Measurements from ENCODE around the gene ATP10B.

ATP10B gene

DNA sequence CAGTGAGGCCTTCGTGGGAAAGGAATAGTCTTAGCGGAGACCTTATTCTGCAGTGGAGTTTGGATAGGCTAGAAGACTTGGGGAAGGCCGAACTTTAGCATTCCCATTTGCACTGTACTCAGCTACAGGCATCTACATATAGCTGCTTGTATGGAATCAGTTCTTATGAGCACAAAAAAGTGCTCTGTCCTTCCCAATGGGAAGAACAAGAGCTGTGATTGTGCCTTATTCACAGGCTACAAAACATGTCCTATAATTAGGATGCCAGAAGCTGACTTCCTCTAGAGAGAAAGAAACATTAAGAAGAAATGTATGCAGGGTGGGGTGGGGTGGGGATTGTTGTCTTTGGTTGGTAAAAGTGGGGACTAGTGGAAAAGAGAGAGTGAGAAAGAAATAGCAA, 154.7 kb downstream of the ATP10B start:
- H3K4me3 ChIP-seq (ENCODE audit: low read depth in 1 of 2, low read length in 1 of 2): no peak overlapping the region
- TF ChIP-seq, protein P1, sequence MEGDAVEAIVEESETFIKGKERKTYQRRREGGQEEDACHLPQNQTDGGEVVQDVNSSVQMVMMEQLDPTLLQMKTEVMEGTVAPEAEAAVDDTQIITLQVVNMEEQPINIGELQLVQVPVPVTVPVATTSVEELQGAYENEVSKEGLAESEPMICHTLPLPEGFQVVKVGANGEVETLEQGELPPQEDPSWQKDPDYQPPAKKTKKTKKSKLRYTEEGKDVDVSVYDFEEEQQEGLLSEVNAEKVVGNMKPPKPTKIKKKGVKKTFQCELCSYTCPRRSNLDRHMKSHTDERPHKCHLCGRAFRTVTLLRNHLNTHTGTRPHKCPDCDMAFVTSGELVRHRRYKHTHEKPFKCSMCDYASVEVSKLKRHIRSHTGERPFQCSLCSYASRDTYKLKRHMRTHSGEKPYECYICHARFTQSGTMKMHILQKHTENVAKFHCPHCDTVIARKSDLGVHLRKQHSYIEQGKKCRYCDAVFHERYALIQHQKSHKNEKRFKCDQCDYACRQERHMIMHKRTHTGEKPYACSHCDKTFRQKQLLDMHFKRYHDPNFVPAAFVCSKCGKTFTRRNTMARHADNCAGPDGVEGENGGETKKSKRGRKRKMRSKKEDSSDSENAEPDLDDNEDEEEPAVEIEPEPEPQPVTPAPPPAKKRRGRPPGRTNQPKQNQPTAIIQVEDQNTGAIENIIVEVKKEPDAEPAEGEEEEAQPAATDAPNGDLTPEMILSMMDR (IDR thresholded peaks at IDR 0.05): no peak
- H3K4me1 ChIP-seq (ENCODE audit: control insufficient read depth in 1 of 2, insufficient read depth in 1 of 2, low read depth in 1 of 2, low read length in 1 of 2): no peaks in the 10 kb centered on the region
- H3K9me3 ChIP-seq: no peaks in the 10 kb centered on the region
- no peak overlapping the region for H3K27ac ChIP-seq
- H3K36me3 ChIP-seq: no peaks in the 10 kb centered on the region
- no peaks in the 10 kb centered on the region for H3K27me3 ChIP-seq

GRCh38 chr5:160694896-160695295, 157.1 kb downstream of the ATP10B start:
- TF ChIP-seq, protein P1 (IDR thresholded peaks at IDR 0.05): no peak
- H3K9me3 ChIP-seq: no peaks in the 10 kb centered on the region
- no peaks in the 10 kb centered on the region for H3K36me3 ChIP-seq
- no peak overlapping the region for H3K27ac ChIP-seq
- no peaks in the 10 kb centered on the region for H3K4me1 ChIP-seq (ENCODE audit: control insufficient read depth in 1 of 2, insufficient read depth in 1 of 2, low read depth in 1 of 2, low read length in 1 of 2)
- H3K4me3 ChIP-seq (ENCODE audit: low read depth in 1 of 2, low read length in 1 of 2): no peak overlapping the region
- no peaks in the 10 kb centered on the region for H3K27me3 ChIP-seq

- no peaks in the 10 kb centered on the region for H3K27me3 ChIP-seq
- no peak overlapping the region for H3K4me3 ChIP-seq (ENCODE audit: low read depth in 1 of 2, low read length in 1 of 2)
- no peaks in the 10 kb centered on the region for H3K4me1 ChIP-seq (ENCODE audit: control insufficient read depth in 1 of 2, insufficient read depth in 1 of 2, low read depth in 1 of 2, low read length in 1 of 2)
- TF ChIP-seq, protein P1 (IDR thresholded peaks at IDR 0.05): no peak
- H3K9me3 ChIP-seq: no peaks in the 10 kb centered on the region
- H3K27ac ChIP-seq: no peak overlapping the region
- H3K36me3 ChIP-seq: no peaks in the 10 kb centered on the region
Observed at GRCh38 chr5:160693831-160694465, 158.1 kb downstream of the ATP10B start.

DNA sequence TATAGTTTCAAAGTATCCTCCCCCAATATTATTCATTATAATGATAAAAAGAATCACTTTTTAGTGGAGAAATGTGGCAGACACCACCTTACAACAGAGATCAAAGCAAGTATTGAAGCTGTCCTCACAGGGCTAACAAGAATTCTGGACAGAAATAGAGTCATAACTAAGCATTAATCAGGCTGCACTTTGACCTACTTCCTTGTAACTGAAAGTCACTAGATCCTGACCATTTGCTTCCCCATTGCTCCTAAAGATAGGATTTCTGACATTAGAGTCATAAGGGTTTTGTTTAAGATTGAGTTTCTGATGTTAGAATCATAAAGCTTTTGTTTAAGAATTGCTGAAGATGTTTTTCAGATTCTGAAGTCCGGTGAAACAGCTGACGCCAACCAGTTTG, 159.7 kb downstream of the ATP10B start:
- Histone ChIP-seq H3K4me1 (ENCODE audit: control insufficient read depth in 1 of 2, insufficient read depth in 1 of 2, low read depth in 1 of 2, low read length in 1 of 2) (no peaks in the 10 kb centered on the region), H3K27ac (no peak overlapping the region), H3K4me3 (ENCODE audit: low read depth in 1 of 2, low read length in 1 of 2) (no peak overlapping the region), H3K9me3 (no peaks in the 10 kb centered on the region), H3K27me3 (no peaks in the 10 kb centered on the region), H3K36me3 (no peaks in the 10 kb centered on the region)
- TF ChIP-seq, protein P1 (IDR thresholded peaks at IDR 0.05): no peak

- H3K27me3 ChIP-seq: no peaks in the 10 kb centered on the region
- TF ChIP-seq, protein P1 (IDR thresholded peaks at IDR 0.05): no peak
- H3K36me3 ChIP-seq: no peaks in the 10 kb centered on the region
- no peaks in the 10 kb centered on the region for H3K4me1 ChIP-seq (ENCODE audit: control insufficient read depth in 1 of 2, insufficient read depth in 1 of 2, low read depth in 1 of 2, low read length in 1 of 2)
- no peak overlapping the region for H3K4me3 ChIP-seq (ENCODE audit: low read depth in 1 of 2, low read length in 1 of 2)
- no peaks in the 10 kb centered on the region for H3K9me3 ChIP-seq
- H3K27ac ChIP-seq: no peak overlapping the region
Observed at GRCh38 chr5:160685695-160686094, 166.3 kb downstream of the ATP10B start.

All from neutrophil (primary cell).